Coronary artery (tissue), 2 donors: Measurements from ENCODE around the gene GTPBP6.

ENCODE experiments used
- DNase-seq: peaks from one replicate; pipeline ENCODE4 v3.0.0-alpha.2; 2017; ENCODE audit warnings: low spot score
- H3K27ac ChIP-seq, 2 donors: fragments of 200-600 bp; sonication (generic); one replicate each; pipeline ENCODE4 v1.5.1; 2016 to 2019
- H3K4me3 ChIP-seq: fragments of 200-600 bp; sonication (generic); 2 replicates; pipeline ENCODE4 v1.5.1; 2016; ENCODE audit warnings: mild to moderate bottlenecking, moderate library complexity
- CTCF ChIP-seq: fragments of 200-600 bp; sonication (generic); IDR thresholded peaks from one replicate; pipeline ENCODE4 v1.5.1; 2019; ENCODE audit warnings: antibody characterized with exemption

Gene GTPBP6

GRCh38 chrX:302975-303374 is 15.6 kb downstream of the GTPBP6 start:
- Histone ChIP-seq H3K4me3 (no peak overlapping the region), H3K27ac (no peak overlapping the region)
- no peak for DNase-seq
- TF ChIP-seq CTCF, result no peak

- no peak overlapping the region for H3K27ac ChIP-seq
- no peak overlapping the region for H3K4me3 ChIP-seq
- TF ChIP-seq CTCF, result no peak
- DNase-seq, result no peak
Observed at GRCh38 chrX:300334-300733, 18.3 kb downstream of the GTPBP6 start.

GRCh38 chrX:298993-299392 is 19.6 kb downstream of the GTPBP6 start:
- no peak for TF ChIP-seq CTCF
- no peak overlapping the region for H3K4me3 ChIP-seq
- H3K27ac ChIP-seq, result no peak overlapping the region
- no peak for DNase-seq

- DNase-seq, result no peak
- H3K4me3 ChIP-seq, result no peak overlapping the region
- TF ChIP-seq CTCF, result no peak
Observed at GRCh38 chrX:295136-295535, 23.5 kb downstream of the GTPBP6 start.

GRCh38 chrX:292900-293897 is 25.4 kb downstream of the GTPBP6 start:
- no peak for DNase-seq
- Histone ChIP-seq H3K27ac (no peak overlapping the region), H3K4me3 (no peak overlapping the region)
- TF ChIP-seq CTCF, result no peak

More at GRCh38 chrX:295136-295535, 23.5 kb downstream of the GTPBP6 start:
- no peak overlapping the region for H3K27ac ChIP-seq

- no peak for DNase-seq
- Histone ChIP-seq H3K4me3 (no peak overlapping the region), H3K27ac (no peak overlapping the region)
- no peak for TF ChIP-seq CTCF
Observed at GRCh38 chrX:291411-291901, 27.1 kb downstream of the GTPBP6 start.
